ENCODE data around the gene CDK8. TPM values are rescaled to one million over a fixed set of nuclear protein-coding genes. Genes with fewer than 3 reads are reported as not detected.

Gene CDK8
- total and polyA plus RNA-seq, 2 donors (not counting 3 experiments of a cell fraction or from before 2014, with no cell fraction given), result 12.2 to 13.3 TPM

DNA sequence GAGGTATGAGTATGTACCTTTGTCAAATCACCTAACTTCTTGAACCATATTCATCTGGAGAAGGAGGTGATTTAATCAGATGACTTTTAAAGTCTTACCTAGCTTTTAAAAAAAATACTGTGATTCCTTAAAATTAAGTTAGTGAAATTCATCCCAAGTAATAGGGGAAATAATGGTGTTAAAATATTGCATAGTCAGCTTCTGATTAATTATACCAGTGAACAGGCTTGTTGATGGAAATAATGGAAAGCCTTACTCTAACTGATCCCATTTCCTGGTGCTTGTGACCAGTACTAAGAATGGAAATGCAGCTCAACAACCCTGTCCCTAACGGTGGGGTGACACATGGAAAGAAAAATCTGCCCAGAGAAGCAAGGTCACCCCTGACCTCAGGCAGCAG lies 130.7 kb downstream of the CDK8 start:
- Histone ChIP-seq H3K36me3 (ENCODE audit: control insufficient read depth in 2 of 2, extremely low read depth in 1 of 2, insufficient read depth in 2 of 2, low read length in 2 of 2) (peaks cover 0 to 2% of the 10 kb centered on the region in 2 experiments), H3K79me2 (ENCODE audit: control insufficient read depth, insufficient read depth, low read length) (no peaks in the 10 kb centered on the region), H4K20me1 (replicated peaks; ENCODE audit: control insufficient read depth, extremely low read depth, insufficient read depth, low read length) (no peaks in the 10 kb centered on the region), H3K27ac (ENCODE audit: insufficient read depth, low read depth, low read length) (no peak overlapping the region), H3K4me2 (ENCODE audit: insufficient read depth, low read length) (no peak overlapping the region), H2AFZ (ENCODE audit: low read depth, low read length) (no peak overlapping the region), H3K27me3 (ENCODE audit: control insufficient read depth in 2 of 2, insufficient read depth in 2 of 2, low read length in 2 of 2) (no peaks in the 10 kb centered on the region), H3K9me1 (replicated peaks; ENCODE audit: control insufficient read depth, extremely low read depth, insufficient read depth, low read length) (no peaks in the 10 kb centered on the region), H3K4me1 (ENCODE audit: control insufficient read depth, extremely low read depth, insufficient read depth, low read length) (no peaks in the 10 kb centered on the region), H3K9me3 (replicated peaks; ENCODE audit: control insufficient read depth, insufficient read depth, low read length) (no peaks in the 10 kb centered on the region), H3K4me3 (replicated peaks in 1 of 3; ENCODE audit: insufficient read depth in 1 of 3, low read depth in 1 of 3, low read length in 3 of 3) (no peak overlapping the region), H3K9ac (replicated peaks; ENCODE audit: extremely low read depth, insufficient read depth, low read length) (no peak overlapping the region)
- BruUV-seq (replicated peaks), result no TSS peak
- dilution Hi-C loops (cut with MboI; ENCODE audit: extremely low pct_ligation_motif_present, low sequenced_read_pairs), result no loop called here
- DNase-seq (ENCODE audit: low read depth, low spot score) (no peak), FAIRE-seq (no peak)
- TF ChIP-seq POLR2AphosphoS5 (IDR thresholded peaks at IDR 0.05; ENCODE audit: insufficient read depth, low read depth, low read length) (no peak), FOS (IDR thresholded peaks at IDR 0.05; ENCODE audit: borderline replicate concordance, insufficient read depth, low read length) (no peak), POLR2A (IDR thresholded peaks at IDR 0.05; ENCODE audit: low read depth, low read length) (no peak), EZH2 (IDR thresholded peaks at IDR 0.05; ENCODE audit: borderline replicate concordance, low read depth, low read length, severe bottlenecking) (no peak), GATA2 (IDR thresholded peaks at IDR 0.05; ENCODE audit: insufficient read depth, insufficient read length, low read depth, low read length) (no peak), JUN (IDR thresholded peaks at IDR 0.05; ENCODE audit: borderline replicate concordance, insufficient read depth, insufficient read length, low read depth) (no peak), MYC (IDR thresholded peaks at IDR 0.05; ENCODE audit: low read depth, low read length) (no peak), MAX (IDR thresholded peaks at IDR 0.05; ENCODE audit: insufficient read depth, insufficient read length) (no peak)
- TF ChIP-seq, protein P1, sequence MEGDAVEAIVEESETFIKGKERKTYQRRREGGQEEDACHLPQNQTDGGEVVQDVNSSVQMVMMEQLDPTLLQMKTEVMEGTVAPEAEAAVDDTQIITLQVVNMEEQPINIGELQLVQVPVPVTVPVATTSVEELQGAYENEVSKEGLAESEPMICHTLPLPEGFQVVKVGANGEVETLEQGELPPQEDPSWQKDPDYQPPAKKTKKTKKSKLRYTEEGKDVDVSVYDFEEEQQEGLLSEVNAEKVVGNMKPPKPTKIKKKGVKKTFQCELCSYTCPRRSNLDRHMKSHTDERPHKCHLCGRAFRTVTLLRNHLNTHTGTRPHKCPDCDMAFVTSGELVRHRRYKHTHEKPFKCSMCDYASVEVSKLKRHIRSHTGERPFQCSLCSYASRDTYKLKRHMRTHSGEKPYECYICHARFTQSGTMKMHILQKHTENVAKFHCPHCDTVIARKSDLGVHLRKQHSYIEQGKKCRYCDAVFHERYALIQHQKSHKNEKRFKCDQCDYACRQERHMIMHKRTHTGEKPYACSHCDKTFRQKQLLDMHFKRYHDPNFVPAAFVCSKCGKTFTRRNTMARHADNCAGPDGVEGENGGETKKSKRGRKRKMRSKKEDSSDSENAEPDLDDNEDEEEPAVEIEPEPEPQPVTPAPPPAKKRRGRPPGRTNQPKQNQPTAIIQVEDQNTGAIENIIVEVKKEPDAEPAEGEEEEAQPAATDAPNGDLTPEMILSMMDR (IDR thresholded peaks at IDR 0.05; ENCODE audit: extremely low read depth in 1 of 2, insufficient read depth in 1 of 2, low read depth in 1 of 2, low read length in 2 of 2), result no peak
- intact Hi-C loops (cut with micrococcal nuclease), result no loop called here
- CTCF ChIA-PET, result interaction anchor here (1.2 to 2.5 kb wide), 3 partner anchors 10 to 314 kb away, joined by 3 to 7 read pairs (median 4); no protein-coding TSS in a partner anchor
- POLR2A ChIA-PET, result no interaction called here
